Liver (tissue), 9 donors: Measurements from ENCODE around the gene SEC61G. TPM values are rescaled to one million over a fixed set of nuclear protein-coding genes. Genes with fewer than 3 reads are reported as not detected.

Experiments used
- DNase-seq: peaks from one replicate; pipeline ENCODE4 v3.0.0-alpha.2; 2017; ENCODE audit warnings: low spot score
- H3K27ac ChIP-seq, 2 donors: one replicate each; pipeline ENCODE4 v1.7.0; 2013; ENCODE audit warnings: inconsistent platforms in 2 of 2, low read length in 2 of 2, control low read depth in 1 of 2, low read depth in 1 of 2, mild to moderate bottlenecking in 1 of 2
- H3K27me3 ChIP-seq, 4 donors: one replicate each; pipeline versions ENCODE4 v1.6.1 to v1.7.0; 2013; ENCODE audit warnings: low read length in 3 of 4, inconsistent platforms in 1 of 4, mild to moderate bottlenecking in 1 of 4, moderate library complexity in 1 of 4; ENCODE audit not compliant: control insufficient read depth in 4 of 4, insufficient read depth in 4 of 4
- H3K36me3 ChIP-seq, 4 donors: one replicate each; pipeline versions ENCODE4 v1.6.1 to v1.7.0; 2013; ENCODE audit warnings: low read length in 3 of 4, mild to moderate bottlenecking in 3 of 4, low read depth in 1 of 4, moderate library complexity in 1 of 4; ENCODE audit not compliant: control insufficient read depth in 4 of 4, insufficient read depth in 3 of 4
- H3K4me1 ChIP-seq, 4 donors: one replicate each; pipeline versions ENCODE4 v1.6.1 to v1.7.0; 2013; ENCODE audit warnings: low read length in 3 of 4, mild to moderate bottlenecking in 3 of 4, moderate library complexity in 1 of 4; ENCODE audit not compliant: control insufficient read depth in 4 of 4, insufficient read depth in 4 of 4
- H3K4me3 ChIP-seq, 3 donors: one replicate each; pipeline versions ENCODE4 v1.6.1 to v1.7.0; 2013; ENCODE audit warnings: low read length in 3 of 3, control low read depth in 1 of 3, low read depth in 1 of 3, mild to moderate bottlenecking in 1 of 3
- H3K9ac ChIP-seq, 2 donors: one replicate each; pipeline ENCODE4 v1.7.0; 2013; ENCODE audit warnings: low read length in 2 of 2, mild to moderate bottlenecking in 2 of 2, moderate library complexity in 2 of 2, control low read depth in 1 of 2, low read depth in 1 of 2
- H3K9me3 ChIP-seq, 4 donors: one replicate each; pipeline versions ENCODE4 v1.6.1 to v1.7.0; 2013; ENCODE audit warnings: low read length in 3 of 4; ENCODE audit not compliant: control insufficient read depth in 4 of 4
- ATF3 ChIP-seq: IDR thresholded peaks from 2 replicates; pipeline ENCODE4 v1.6.1; 2016; ENCODE audit warnings: antibody characterized with exemption
- FOXA1 ChIP-seq: IDR thresholded peaks from 2 replicates; pipeline ENCODE4 v1.6.1; 2016; ENCODE audit warnings: antibody characterized with exemption
- FOXA2 ChIP-seq: IDR thresholded peaks from 2 replicates; pipeline ENCODE4 v1.6.1; 2016; ENCODE audit warnings: antibody characterized with exemption
- HNF4A ChIP-seq, 2 donors: conservative IDR thresholded peaks; 2 replicates each; pipeline ENCODE4 v1.6.1; 2016; ENCODE audit warnings: antibody characterized with exemption in 2 of 2, mild to moderate bottlenecking in 2 of 2
- HNF4G ChIP-seq: IDR thresholded peaks from 2 replicates; pipeline ENCODE4 v1.6.1; 2016; ENCODE audit warnings: antibody characterized with exemption
- NR2F2 ChIP-seq: IDR thresholded peaks from 2 replicates; pipeline ENCODE4 v1.6.1; 2016; ENCODE audit warnings: antibody characterized with exemption
- RAD21 ChIP-seq, 2 donors: IDR thresholded peaks; 2 replicates each; pipeline ENCODE4 v1.6.1; 2016; ENCODE audit warnings: antibody characterized with exemption in 2 of 2, mild to moderate bottlenecking in 2 of 2
- RXRA ChIP-seq, 2 donors: IDR thresholded peaks; 2 replicates each; pipeline ENCODE4 v1.6.1; 2017 to 2018; ENCODE audit warnings: antibody characterized with exemption in 2 of 2, mild to moderate bottlenecking in 1 of 2
- TAF1 ChIP-seq: conservative IDR thresholded peaks from 2 replicates; pipeline ENCODE4 v1.6.1; 2016; ENCODE audit warnings: antibody characterized with exemption, mild to moderate bottlenecking
- YY1 ChIP-seq: IDR thresholded peaks from 2 replicates; pipeline ENCODE4 v1.6.1; 2016; ENCODE audit warnings: antibody characterized with exemption, mild to moderate bottlenecking
- WGBS: extraction: QIAGEN DNeasy Blood & Tissue Kit; methylation state at CpG from one replicate; pipeline ENCODE4 v1.1.7; 2013; 5-methylcytosine and 5-hydroxymethylcytosine counted together
- polyA plus RNA-seq, 2 donors: library from polyadenylated mRNA; stranded (reverse) in 1 of 2; unstranded in 1 of 2; fragments of 200-250 nt in 1 of 2; fragments of >200 nt in 1 of 2; fragmentation: Nextera tagmentation in 1 of 2; extraction: Ambion mirVana in 1 of 2; gene quantifications; one replicate each; pipeline versions ENCODE4 v1.2.1 to v1.2.3, GENCODE V29; 2013 to 2015
- total RNA-seq, 2 donors: library from RNA; depleted of rRNA; stranded (reverse); fragments of >200 nt; gene quantifications; one replicate each; pipeline ENCODE4 v1.2.3, GENCODE V29; 2014
- TF ChIP-seq, protein P1 (sequence below): fragments of 150-350 bp; IDR thresholded peaks from 2 replicates; pipeline ENCODE4 v1.5.1; 2017; ENCODE audit warnings: improper control_type of control experiment, low read depth, low read length; ENCODE audit not compliant: missing input control
- donor health status: healthy.
- donor health status: healthy.
- donor health status: healthy.
- donor health status: healthy.
- donor health status: healthy.

The SEC61G gene
- total and polyA plus RNA-seq, 4 donors: 57.0 to 329 (median 227) TPM

DNA sequence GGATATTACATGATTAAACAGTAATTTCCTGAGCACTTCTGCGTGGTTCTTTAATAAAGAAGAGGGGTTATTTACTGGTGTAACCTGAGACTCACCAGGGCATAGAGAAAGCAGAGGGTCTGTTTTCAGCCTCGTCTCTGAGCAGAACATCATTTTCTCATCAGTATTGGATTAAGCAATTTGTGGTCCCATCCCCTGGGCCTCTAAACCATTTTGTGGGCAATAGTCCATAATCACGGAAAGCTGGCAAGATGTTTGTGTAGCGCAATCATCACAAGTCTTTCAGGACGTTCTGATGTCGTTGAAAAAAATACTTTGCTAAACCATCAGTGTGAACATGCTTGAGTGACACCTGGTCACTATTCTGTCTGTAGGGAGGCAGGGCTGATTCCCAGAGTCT, 37.1 kb upstream of the SEC61G start (continued):
- TF ChIP-seq, protein P1, sequence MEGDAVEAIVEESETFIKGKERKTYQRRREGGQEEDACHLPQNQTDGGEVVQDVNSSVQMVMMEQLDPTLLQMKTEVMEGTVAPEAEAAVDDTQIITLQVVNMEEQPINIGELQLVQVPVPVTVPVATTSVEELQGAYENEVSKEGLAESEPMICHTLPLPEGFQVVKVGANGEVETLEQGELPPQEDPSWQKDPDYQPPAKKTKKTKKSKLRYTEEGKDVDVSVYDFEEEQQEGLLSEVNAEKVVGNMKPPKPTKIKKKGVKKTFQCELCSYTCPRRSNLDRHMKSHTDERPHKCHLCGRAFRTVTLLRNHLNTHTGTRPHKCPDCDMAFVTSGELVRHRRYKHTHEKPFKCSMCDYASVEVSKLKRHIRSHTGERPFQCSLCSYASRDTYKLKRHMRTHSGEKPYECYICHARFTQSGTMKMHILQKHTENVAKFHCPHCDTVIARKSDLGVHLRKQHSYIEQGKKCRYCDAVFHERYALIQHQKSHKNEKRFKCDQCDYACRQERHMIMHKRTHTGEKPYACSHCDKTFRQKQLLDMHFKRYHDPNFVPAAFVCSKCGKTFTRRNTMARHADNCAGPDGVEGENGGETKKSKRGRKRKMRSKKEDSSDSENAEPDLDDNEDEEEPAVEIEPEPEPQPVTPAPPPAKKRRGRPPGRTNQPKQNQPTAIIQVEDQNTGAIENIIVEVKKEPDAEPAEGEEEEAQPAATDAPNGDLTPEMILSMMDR: no peak

DNA sequence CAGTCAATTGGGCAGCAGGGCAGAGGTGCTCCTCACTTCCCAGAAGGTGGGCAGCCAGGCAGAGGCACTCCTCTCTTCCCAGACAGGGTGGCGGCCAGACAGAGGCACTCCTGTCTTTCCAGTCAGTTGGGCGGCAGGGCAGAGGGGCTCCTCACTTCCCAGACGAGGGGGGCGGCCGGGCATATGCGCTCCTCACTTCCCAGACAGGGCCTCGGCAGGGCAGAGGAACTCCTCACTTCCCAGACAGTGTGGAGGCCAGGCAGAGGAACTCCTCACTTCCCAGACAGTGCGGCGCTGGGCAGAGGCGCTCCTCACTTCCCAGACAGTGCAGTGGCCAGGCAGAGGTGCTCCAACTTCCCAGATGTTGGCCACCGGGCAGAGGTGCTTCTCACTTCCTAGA, 33.4 kb upstream of the SEC61G start:
- DNase-seq: no peak
- Histone ChIP-seq H3K27ac (no peak overlapping the region), H3K4me3 (no peak overlapping the region), H3K27me3 (no peaks in the 10 kb centered on the region), H3K9ac (no peak overlapping the region), H3K9me3 (no peaks in the 10 kb centered on the region), H3K36me3 (no peaks in the 10 kb centered on the region), H3K4me1 (peaks cover 0 to 5% (median 3%) of the 10 kb centered on the region in 4 donors)
- WGBS: 81% methylated on average over 11 of the region's 11 CpGs
- TF ChIP-seq FOXA1 (no peak), NR2F2 (no peak), FOXA2 (no peak), ATF3 (no peak), TAF1 (no peak), YY1 (no peak), HNF4A (conservative IDR thresholded peaks at IDR 0.05) (no peak)
- TF ChIP-seq, protein P1: no peak

GRCh38 chr7:54788664-54789063, 29.7 kb upstream of the SEC61G start:
- Histone ChIP-seq H3K4me3 (no peak overlapping the region), H3K36me3 (no peaks in the 10 kb centered on the region), H3K9ac (no peak overlapping the region), H3K27ac (no peak overlapping the region), H3K4me1 (peaks cover 0 to 5% (median 3%) of the 10 kb centered on the region in 4 donors), H3K27me3 (no peaks in the 10 kb centered on the region), H3K9me3 (no peaks in the 10 kb centered on the region)
- DNase-seq: no peak
- 8% methylated on average over 9 of the region's 9 CpGs for WGBS
- TF ChIP-seq HNF4A (conservative IDR thresholded peaks at IDR 0.05): no peak
- TF ChIP-seq RAD21 (IDR thresholded peaks at IDR 0.05): peak; percentile 89 to 91
- TF ChIP-seq HNF4G: no peak
- TF ChIP-seq FOXA2: no peak
- TF ChIP-seq FOXA1: no peak
- TF ChIP-seq, protein P1: peak; percentile 73
- TF ChIP-seq YY1: no peak
- TF ChIP-seq RXRA (IDR thresholded peaks at IDR 0.05): no peak
